ENCODE results near the gene MBNL1. TPM values are rescaled to one million over a fixed set of nuclear protein-coding genes. Genes with fewer than 3 reads are reported as not detected.
A peak's percentile ranks its signal among the peaks of the same experiment; 100 is the strongest.

MBNL1 gene
- total and polyA plus RNA-seq, 2 of the 13 experiments (the other 11 are each of a cell fraction or from before 2014, with no cell fraction given): 27.1 to 55.4 TPM

DNA sequence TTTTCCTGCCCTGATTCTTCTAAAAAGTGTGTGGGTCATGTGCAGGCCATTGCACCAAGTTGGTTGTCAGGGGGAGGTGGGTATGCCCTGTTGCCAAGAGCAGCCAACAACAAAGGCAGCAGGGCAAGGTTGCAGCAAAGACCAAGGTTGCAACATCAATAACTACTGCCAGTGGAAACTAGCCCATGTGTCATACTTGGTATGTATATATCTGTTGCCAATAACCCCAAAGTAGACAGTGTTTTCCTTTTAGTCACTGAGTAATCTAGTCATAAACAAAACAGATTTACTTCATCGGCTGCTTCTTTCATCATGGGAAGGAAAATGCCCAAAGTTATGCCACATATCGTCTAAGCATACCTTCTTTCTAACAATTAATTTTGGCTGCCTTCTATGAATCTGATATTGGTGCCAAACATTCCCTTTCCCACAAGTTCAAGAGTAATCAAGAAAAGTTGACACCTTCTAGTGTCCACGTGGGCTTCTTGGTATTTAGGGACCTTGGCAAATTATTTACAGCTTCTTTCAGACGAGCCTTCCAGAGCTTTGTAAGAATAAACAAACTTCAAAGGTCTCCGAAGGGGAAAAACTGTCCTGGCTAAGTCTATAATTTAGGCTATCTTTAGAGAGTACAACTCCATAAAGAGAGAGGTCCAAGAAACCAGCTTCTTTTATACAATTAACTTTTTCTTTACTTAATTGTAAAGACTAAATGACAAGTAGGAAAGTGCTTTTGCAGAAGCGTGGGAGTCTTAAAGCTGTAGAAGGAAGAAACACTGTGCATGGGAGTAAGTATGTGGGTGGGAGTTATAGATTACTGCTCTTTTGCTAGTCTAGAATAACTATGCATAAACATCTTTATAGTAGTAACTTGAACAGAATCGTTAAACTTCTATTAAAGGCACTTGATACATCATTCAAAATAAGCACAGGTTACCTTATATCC, 10.0 kb upstream of the MBNL1 start (continued):
- TF ChIP-seq ZNF660 (CRISPR knock-in tag; IDR thresholded peaks at IDR 0.05; ENCODE audit: borderline replicate concordance, low read depth) (no peak), REXO4 (CRISPR knock-in tag; IDR thresholded peaks at IDR 0.05; ENCODE audit: borderline replicate concordance) (no peak), MTA1 (CRISPR knock-in tag; IDR thresholded peaks at IDR 0.05; ENCODE audit: borderline replicate concordance) (no peak), XBP1 (CRISPR knock-in tag; IDR thresholded peaks at IDR 0.05) (no peak), ZNF354B (CRISPR knock-in tag; IDR thresholded peaks at IDR 0.05) (no peak), ZSCAN29 (CRISPR knock-in tag; conservative IDR thresholded peaks at IDR 0.05) (no peak), ZNF160 (CRISPR knock-in tag; IDR thresholded peaks at IDR 0.05) (no peak), HNRNPH1 (optimal IDR thresholded peaks at IDR 0.05; ENCODE audit: low read depth, low read length) (no peak), SOX6 (IDR thresholded peaks at IDR 0.05) (no peak), SOX6 (CRISPR knock-in tag; IDR thresholded peaks at IDR 0.05) (peak; percentile 76), RNF2 (conservative IDR thresholded peaks at IDR 0.05; ENCODE audit: low read depth) (peak; percentile 37; the same call in 1 of the 2 replicates), ZFP41 (CRISPR knock-in tag; IDR thresholded peaks at IDR 0.05; ENCODE audit: borderline replicate concordance) (no peak), MAFF (IDR thresholded peaks at IDR 0.05; ENCODE audit: low read depth, low read length) (0 out of 2 replicates have a peak, but pooled peaks have one; percentile 17), RFXANK (CRISPR knock-in tag; IDR thresholded peaks at IDR 0.05) (no peak), SPEN (CRISPR knock-in tag; IDR thresholded peaks at IDR 0.05; ENCODE audit: low read depth) (no peak), SNAI1 (CRISPR knock-in tag; IDR thresholded peaks at IDR 0.05; ENCODE audit: borderline replicate concordance) (no peak), ZZZ3 (CRISPR knock-in tag; IDR thresholded peaks at IDR 0.05; ENCODE audit: borderline replicate concordance) (no peak), ZNF264 (CRISPR knock-in tag; IDR thresholded peaks at IDR 0.05) (no peak)
- TF ChIP-seq, protein P1, sequence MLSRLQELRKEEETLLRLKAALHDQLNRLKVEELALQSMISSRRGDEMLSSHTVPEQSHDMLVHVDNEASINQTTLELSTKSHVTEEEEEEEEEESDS (CRISPR knock-in tag; IDR thresholded peaks at IDR 0.05; ENCODE audit: borderline replicate concordance): no peak
- TF ChIP-seq, protein P2, sequence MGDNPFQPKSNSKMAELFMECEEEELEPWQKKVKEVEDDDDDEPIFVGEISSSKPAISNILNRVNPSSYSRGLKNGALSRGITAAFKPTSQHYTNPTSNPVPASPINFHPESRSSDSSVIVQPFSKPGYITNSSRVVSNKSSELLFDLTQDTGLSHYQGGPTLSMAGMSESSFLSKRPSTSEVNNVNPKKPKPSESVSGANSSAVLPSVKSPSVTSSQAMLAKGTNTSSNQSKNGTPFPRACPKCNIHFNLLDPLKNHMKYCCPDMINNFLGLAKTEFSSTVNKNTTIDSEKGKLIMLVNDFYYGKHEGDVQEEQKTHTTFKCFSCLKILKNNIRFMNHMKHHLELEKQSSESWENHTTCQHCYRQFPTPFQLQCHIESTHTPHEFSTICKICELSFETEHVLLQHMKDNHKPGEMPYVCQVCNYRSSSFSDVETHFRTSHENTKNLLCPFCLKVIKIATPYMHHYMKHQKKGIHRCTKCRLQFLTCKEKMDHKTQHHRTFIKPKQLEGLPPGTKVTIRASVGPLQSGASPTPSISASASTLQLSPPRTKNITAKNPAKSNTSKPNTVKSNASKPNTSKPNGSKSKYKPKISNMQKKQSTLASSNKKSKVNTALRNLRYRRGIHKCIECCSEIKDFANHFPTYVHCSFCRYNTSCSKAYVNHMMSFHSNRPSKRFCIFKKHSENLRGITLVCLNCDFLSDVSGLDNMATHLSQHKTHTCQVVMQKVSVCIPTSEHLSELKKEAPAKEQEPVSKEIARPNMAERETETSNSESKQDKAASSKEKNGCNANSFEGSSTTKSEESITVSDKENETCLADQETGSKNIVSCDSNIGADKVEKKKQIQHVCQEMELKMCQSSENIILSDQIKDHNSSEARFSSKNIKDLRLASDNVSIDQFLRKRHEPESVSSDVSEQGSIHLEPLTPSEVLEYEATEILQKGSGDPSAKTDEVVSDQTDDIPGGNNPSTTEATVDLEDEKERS (CRISPR knock-in tag; IDR thresholded peaks at IDR 0.05): no peak
- TF ChIP-seq, protein P3, sequence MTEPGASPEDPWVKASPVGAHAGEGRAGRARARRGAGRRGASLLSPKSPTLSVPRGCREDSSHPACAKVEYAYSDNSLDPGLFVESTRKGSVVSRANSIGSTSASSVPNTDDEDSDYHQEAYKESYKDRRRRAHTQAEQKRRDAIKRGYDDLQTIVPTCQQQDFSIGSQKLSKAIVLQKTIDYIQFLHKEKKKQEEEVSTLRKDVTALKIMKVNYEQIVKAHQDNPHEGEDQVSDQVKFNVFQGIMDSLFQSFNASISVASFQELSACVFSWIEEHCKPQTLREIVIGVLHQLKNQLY (CRISPR knock-in tag; IDR thresholded peaks at IDR 0.05): no peak
- TF ChIP-seq, protein P4, sequence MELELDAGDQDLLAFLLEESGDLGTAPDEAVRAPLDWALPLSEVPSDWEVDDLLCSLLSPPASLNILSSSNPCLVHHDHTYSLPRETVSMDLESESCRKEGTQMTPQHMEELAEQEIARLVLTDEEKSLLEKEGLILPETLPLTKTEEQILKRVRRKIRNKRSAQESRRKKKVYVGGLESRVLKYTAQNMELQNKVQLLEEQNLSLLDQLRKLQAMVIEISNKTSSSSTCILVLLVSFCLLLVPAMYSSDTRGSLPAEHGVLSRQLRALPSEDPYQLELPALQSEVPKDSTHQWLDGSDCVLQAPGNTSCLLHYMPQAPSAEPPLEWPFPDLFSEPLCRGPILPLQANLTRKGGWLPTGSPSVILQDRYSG (CRISPR knock-in tag; IDR thresholded peaks at IDR 0.05): no peak
- TF ChIP-seq, protein P5, sequence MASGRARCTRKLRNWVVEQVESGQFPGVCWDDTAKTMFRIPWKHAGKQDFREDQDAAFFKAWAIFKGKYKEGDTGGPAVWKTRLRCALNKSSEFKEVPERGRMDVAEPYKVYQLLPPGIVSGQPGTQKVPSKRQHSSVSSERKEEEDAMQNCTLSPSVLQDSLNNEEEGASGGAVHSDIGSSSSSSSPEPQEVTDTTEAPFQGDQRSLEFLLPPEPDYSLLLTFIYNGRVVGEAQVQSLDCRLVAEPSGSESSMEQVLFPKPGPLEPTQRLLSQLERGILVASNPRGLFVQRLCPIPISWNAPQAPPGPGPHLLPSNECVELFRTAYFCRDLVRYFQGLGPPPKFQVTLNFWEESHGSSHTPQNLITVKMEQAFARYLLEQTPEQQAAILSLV (CRISPR knock-in tag; IDR thresholded peaks at IDR 0.05; ENCODE audit: borderline replicate concordance): no peak
